Endothelial cell (in vitro differentiated cells): ENCODE data around the gene SDK2. TPM values are rescaled to one million over a fixed set of nuclear protein-coding genes. Genes with fewer than 3 reads are reported as not detected.

ENCODE experiments used
- DNase-seq: peaks from one replicate; pipeline ENCODE4 v3.0.0; 2021; ENCODE audit warnings: low spot score
- H3K27ac Mint-ChIP-seq: one replicate; pipeline ENCODE4 v1.8.0; 2021; ENCODE audit warnings: mixed read lengths, inconsistent platforms; ENCODE audit not compliant: unreplicated experiment
- H3K27me3 Mint-ChIP-seq: one replicate; pipeline ENCODE4 v1.8.0; 2021; ENCODE audit warnings: mild to moderate bottlenecking, moderate library complexity, mixed read lengths, inconsistent platforms; ENCODE audit not compliant: unreplicated experiment
- H3K36me3 Mint-ChIP-seq: one replicate; pipeline ENCODE4 v1.8.0; 2021; ENCODE audit warnings: mild to moderate bottlenecking, low read depth, mixed read lengths, inconsistent platforms; ENCODE audit not compliant: unreplicated experiment
- H3K4me1 Mint-ChIP-seq: one replicate; pipeline ENCODE4 v1.8.0; 2021; ENCODE audit warnings: mild to moderate bottlenecking, mixed read lengths, inconsistent platforms; ENCODE audit not compliant: unreplicated experiment
- H3K4me3 Mint-ChIP-seq: one replicate; pipeline ENCODE4 v1.8.0; 2021; ENCODE audit warnings: mild to moderate bottlenecking, mixed read lengths, inconsistent platforms; ENCODE audit not compliant: unreplicated experiment
- H3K9me3 Mint-ChIP-seq: one replicate; pipeline ENCODE4 v1.8.0; 2021; ENCODE audit warnings: mixed read lengths, inconsistent platforms; ENCODE audit not compliant: unreplicated experiment
- total RNA-seq: library from RNA; stranded (reverse); fragmentation: NEBNext Ultra II Directional; extraction: Animal tissue kit (Norgen Biotek cat#: 25700); gene quantifications from one replicate; pipeline ENCODE4 v1.2.1, GENCODE V29; 2021; ENCODE audit not compliant: unreplicated experiment
- TF ChIP-seq, protein P1 (sequence below): fragments of 200-600 bp; sonication (generic); IDR thresholded peaks from one replicate; pipeline ENCODE4 v1.5.0; 2021; ENCODE audit warnings: antibody characterized with exemption; ENCODE audit not compliant: unreplicated experiment

The SDK2 gene
- total RNA-seq, 1 donor from 2014 or later = 2.4 TPM

GRCh38 chr17:73323409-73324159, 320.7 kb downstream of the SDK2 start:
- DNase-seq = no peak
- Mint-ChIP-seq H3K36me3 (no peaks in the 10 kb centered on the region), H3K4me3 (no peak overlapping the region), H3K27me3 (no peaks in the 10 kb centered on the region), H3K4me1 (peaks cover 7% of the 10 kb centered on the region), H3K9me3 (no peaks in the 10 kb centered on the region), H3K27ac (no peak overlapping the region)
- TF ChIP-seq, protein P1, sequence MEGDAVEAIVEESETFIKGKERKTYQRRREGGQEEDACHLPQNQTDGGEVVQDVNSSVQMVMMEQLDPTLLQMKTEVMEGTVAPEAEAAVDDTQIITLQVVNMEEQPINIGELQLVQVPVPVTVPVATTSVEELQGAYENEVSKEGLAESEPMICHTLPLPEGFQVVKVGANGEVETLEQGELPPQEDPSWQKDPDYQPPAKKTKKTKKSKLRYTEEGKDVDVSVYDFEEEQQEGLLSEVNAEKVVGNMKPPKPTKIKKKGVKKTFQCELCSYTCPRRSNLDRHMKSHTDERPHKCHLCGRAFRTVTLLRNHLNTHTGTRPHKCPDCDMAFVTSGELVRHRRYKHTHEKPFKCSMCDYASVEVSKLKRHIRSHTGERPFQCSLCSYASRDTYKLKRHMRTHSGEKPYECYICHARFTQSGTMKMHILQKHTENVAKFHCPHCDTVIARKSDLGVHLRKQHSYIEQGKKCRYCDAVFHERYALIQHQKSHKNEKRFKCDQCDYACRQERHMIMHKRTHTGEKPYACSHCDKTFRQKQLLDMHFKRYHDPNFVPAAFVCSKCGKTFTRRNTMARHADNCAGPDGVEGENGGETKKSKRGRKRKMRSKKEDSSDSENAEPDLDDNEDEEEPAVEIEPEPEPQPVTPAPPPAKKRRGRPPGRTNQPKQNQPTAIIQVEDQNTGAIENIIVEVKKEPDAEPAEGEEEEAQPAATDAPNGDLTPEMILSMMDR = no peak

DNA sequence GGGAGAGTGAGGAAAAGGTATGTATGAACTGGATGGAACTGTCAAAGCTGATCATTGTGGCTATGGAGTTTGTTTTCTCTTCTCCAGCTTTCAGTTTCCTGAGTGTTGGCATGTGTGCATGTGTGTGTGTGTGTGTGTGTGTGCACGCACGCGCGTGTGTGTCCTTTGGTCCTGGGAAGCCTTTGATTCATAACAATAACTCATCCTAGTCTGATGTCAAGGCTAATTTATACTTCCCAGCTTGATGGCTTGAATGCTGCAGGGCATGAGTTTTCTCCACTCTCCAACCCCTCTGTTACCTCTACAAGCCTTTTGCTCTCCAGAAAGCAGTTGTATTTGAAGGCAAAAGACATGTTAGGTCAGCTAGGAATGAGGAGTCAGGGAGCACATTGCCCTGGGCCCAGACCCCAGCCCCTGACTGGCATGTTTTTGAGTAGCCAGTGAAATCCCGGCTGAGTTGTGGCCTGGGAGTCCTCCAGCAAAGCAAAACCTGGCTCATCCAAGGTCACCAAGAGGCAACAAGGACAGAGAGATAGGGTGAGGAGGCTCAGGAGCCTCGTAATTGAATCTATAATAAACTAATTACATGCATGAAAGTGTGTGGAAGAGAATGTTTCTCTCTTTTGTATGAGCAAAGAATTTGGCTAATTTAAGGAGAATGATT, 323.5 kb downstream of the SDK2 start:
- Mint-ChIP-seq H3K27ac (no peak overlapping the region), H3K9me3 (no peaks in the 10 kb centered on the region), H3K27me3 (peaks cover 1% of the 10 kb centered on the region), H3K4me3 (no peak overlapping the region), H3K4me1 (peaks cover 9% of the 10 kb centered on the region), H3K36me3 (no peaks in the 10 kb centered on the region)
- TF ChIP-seq, protein P1 = no peak
- DNase-seq = no peak

DNA sequence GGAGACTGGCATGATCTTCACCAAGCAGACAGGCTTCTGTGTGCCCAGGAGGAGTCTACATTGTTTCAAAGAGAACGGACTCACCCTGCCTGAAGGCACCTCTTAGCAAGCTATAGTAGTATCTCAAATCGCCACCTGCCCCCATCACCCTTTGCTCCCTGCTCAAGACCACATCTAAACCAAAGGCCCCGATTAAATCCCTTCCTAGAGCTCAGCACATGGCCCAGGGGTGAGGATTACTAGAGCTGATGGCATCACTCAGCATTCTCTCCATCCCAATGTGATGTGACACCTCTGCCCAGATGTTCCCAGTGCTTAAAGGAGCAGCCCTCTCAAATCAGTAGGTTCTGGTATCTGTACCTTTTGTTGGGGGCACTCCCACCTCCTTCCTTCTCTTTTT, 324.5 kb downstream of the SDK2 start:
- H3K4me1 Mint-ChIP-seq = peaks cover 4% of the 10 kb centered on the region
- H3K4me3 Mint-ChIP-seq = no peak overlapping the region
- no peak overlapping the region for H3K27ac Mint-ChIP-seq
- no peaks in the 10 kb centered on the region for H3K9me3 Mint-ChIP-seq
- no peak for DNase-seq
- peaks cover 1% of the 10 kb centered on the region for H3K27me3 Mint-ChIP-seq
- TF ChIP-seq, protein P1 = no peak
- no peaks in the 10 kb centered on the region for H3K36me3 Mint-ChIP-seq

DNA sequence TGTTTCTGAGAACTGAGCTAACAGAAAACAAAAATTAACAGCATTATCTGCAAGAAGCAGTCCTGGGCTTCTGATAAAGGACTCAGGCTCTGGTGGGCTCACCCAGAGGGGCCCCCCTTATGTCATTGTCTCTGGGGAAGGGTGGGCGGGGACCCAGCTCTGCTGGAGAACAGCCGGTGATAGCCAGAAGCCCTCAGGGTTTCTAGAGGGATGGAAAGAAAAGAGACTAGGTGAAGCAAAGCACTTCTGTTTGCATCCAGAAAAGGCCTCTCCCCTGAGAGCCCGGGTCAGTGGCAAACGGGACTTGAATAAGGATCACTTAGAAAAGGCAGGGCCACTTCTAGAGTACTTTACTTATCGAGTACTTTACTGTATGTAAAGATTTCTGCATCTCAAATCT, 325.4 kb downstream of the SDK2 start:
- Mint-ChIP-seq H3K27ac (no peak overlapping the region), H3K4me1 (peaks cover 2% of the 10 kb centered on the region), H3K9me3 (no peaks in the 10 kb centered on the region), H3K36me3 (no peaks in the 10 kb centered on the region), H3K27me3 (peaks cover 1% of the 10 kb centered on the region), H3K4me3 (no peak overlapping the region)
- TF ChIP-seq, protein P1 = no peak
- no peak for DNase-seq

GRCh38 chr17:73318427-73318813, 325.8 kb downstream of the SDK2 start:
- H3K4me1 Mint-ChIP-seq = peaks cover 3% of the 10 kb centered on the region
- H3K27ac Mint-ChIP-seq = no peak overlapping the region
- H3K9me3 Mint-ChIP-seq = no peaks in the 10 kb centered on the region
- no peaks in the 10 kb centered on the region for H3K36me3 Mint-ChIP-seq
- TF ChIP-seq, protein P1 = no peak
- no peak overlapping the region for H3K4me3 Mint-ChIP-seq
- H3K27me3 Mint-ChIP-seq = peaks cover 2% of the 10 kb centered on the region
- DNase-seq = no peak
